ENCODE measurements around the gene MAP2.

Gene MAP2

GRCh38 chr2:209463226-209463625, 39.4 kb downstream of the MAP2 start:
- DNase-seq (ENCODE audit: low spot score), result no peak
- no peak for TF ChIP-seq CTCF (IDR thresholded peaks at IDR 0.05)
- Histone ChIP-seq H3K27ac (no peak overlapping the region), H3K4me3 (no peak overlapping the region)

DNA sequence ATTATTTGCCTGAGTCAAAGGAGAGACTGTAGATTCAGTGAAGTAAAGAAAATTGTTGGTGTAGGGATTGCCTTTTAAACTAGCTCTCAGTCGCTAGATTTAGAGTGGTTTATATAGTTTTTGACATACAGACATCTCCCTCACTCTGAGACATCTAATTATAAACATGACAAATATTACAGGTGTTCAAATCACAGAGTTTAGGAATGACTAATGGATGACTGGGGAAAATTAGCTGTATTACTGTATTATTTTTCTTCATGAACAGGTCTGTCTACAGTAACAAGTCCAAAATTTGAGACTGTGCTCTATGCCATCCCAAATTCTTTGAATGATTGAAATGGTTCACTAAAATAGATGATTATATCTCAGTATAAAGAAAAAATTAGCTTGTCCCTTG, 40.0 kb downstream of the MAP2 start:
- H3K4me3 ChIP-seq, result no peak overlapping the region
- H3K27ac ChIP-seq, result no peak overlapping the region
- DNase-seq (ENCODE audit: low spot score), result no peak
- TF ChIP-seq CTCF (IDR thresholded peaks at IDR 0.05), result no peak

DNA sequence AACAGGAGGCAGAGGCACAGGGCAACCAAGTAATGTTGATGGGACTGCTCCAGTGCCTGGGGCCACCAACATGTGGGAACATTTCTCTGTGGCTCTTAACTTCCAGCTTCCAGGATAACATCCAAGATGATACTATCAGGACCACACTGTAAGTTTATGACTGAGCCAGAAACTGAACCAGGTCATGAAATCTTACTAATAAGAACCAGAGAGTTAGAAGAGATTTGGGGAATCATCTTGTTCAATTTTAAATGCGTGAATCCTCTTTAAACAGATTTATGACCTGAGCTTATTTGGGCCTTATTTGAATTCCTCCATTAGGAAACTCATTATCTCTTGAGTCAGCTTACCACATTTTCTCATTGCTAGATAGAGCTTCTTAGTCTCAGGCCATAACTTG, 45.0 kb downstream of the MAP2 start:
- no peak for DNase-seq (ENCODE audit: low spot score)
- no peak for TF ChIP-seq CTCF (IDR thresholded peaks at IDR 0.05)
- no peak overlapping the region for H3K27ac ChIP-seq
- H3K4me3 ChIP-seq, result no peak overlapping the region

- DNase-seq (ENCODE audit: low spot score), result no peak
- Histone ChIP-seq H3K4me3 (no peak overlapping the region), H3K27ac (no peak overlapping the region)
- TF ChIP-seq CTCF (IDR thresholded peaks at IDR 0.05), result no peak
These were observed 45.6 kb downstream of the MAP2 start for GRCh38 chr2:209469481-209469880.

- no peak for TF ChIP-seq CTCF (IDR thresholded peaks at IDR 0.05)
These were observed 46.6 kb downstream of the MAP2 start for GRCh38 chr2:209470466-209470865.

GRCh38 chr2:209471037-209471436, 47.2 kb downstream of the MAP2 start:
- no peak for TF ChIP-seq CTCF (IDR thresholded peaks at IDR 0.05)
- DNase-seq (ENCODE audit: low spot score), result no peak
- Histone ChIP-seq H3K4me3 (no peak overlapping the region), H3K27ac (no peak overlapping the region)

More at GRCh38 chr2:209470466-209470865, 46.6 kb downstream of the MAP2 start:
- DNase-seq (ENCODE audit: low spot score), result no peak
- Histone ChIP-seq H3K4me3 (no peak overlapping the region), H3K27ac (no peak overlapping the region)

DNA sequence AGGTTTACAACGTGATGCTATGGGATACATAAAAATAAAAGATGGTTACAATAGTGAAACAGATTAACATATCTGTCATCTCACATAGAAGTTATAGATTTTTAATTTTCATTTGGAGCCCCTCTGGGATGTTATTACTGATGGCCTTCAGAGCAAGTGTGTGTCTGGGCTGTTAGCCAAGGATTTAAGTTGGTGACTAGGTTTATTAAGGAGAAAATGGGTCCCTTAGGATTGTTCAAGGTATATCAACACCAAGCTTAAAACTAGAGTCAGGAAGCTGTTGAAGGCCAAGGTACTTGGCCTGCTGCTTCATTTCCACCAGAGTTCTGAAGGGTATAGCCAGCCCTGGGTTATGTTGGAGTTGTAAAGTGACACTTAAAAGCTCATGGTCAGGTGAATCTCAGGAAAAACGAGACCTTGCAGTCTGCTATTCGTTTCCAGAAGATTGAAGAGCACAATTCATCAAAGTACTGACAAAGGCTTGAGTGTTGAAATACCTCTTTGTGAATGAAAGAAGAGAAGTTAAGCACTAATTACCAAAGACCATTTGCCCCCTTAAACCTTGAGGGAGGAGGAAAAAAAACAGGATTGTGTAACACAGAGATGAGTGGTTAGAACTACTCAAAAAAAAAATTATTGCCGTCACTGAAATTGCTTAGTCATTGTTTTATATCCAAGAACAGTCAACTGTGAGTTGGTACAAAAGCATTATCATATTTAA, 48.4 kb downstream of the MAP2 start:
- no peak for DNase-seq (ENCODE audit: low spot score)
- no peak for TF ChIP-seq CTCF (IDR thresholded peaks at IDR 0.05)
- Histone ChIP-seq H3K27ac (peak overlapping the region in 1 of 2 donors; percentile 36), H3K4me3 (no peak overlapping the region)

Data from coronary artery (tissue), 2 donors.